ENCODE measurements around the gene TNS1.

The TNS1 gene

DNA sequence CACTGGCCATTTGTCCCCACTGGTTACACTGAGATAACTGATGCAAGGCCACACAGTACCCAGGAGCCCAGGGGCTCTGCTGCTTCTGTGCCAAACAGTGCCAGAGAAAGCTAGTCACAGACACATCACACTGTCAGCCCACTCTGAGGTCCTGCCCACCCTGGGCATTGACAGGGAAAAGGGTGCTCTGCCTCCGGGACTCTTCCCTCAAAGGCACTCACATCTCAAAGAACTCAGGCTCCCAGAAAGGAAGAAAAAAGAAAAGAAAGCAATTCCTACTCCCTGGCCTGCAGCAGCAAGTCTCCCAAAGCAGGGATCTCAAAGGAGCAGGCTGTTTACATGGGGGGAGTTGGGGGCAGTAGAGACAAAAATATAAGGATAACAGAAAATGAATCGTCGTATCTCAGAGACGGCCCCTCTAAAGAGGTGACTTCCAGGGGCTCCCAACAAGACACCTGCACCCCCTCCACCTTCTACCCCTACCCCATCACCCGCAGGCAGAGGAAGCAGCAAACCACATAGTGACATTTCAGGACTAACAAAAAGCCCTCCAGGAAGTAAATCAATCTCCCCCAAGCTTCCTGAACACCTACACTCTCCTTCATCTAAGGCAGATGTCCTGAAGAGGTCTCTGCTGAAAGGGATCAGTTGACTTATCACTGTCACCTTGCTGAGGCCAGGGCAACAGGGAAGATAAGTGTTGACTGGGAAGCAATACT lies 247.6 kb downstream of the TNS1 start:
- no peak for DNase-seq

DNA sequence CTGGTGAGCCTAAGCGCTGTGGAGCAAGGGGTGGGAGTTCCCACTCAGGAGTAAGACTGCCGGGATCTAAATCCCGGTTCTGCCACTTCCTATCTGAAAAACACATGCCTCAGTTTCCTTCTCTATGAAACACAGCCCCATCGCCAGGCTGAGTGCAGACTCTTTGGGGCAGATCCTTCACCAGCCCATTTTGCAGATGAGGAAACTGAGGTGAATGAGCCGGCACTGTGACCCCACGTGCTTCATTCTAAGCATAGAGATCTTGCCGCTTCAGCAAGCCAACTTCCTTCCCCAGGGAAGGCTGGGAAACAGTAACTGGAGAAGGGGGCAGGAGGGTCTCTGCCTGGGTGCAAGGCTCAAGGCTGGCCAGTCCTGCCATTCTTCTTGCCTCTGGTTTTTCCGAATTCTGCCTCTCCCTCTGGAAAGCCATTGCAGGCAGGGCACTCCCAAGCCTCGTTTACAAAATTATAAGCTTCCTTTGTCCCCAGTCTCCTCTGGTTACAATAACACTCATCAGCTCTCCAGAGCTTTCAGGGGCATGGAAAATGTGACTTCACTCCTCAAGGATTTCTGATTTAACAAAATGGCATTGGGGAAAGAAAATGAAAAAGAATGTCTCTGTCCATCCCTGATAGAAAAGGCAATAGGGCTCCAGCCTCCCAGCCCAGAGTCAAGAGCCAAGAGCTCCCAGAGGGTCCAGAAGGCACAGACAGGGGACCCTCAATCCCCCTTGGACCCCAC lies 249.2 kb downstream of the TNS1 start:
- DNase-seq = no peak

DNA sequence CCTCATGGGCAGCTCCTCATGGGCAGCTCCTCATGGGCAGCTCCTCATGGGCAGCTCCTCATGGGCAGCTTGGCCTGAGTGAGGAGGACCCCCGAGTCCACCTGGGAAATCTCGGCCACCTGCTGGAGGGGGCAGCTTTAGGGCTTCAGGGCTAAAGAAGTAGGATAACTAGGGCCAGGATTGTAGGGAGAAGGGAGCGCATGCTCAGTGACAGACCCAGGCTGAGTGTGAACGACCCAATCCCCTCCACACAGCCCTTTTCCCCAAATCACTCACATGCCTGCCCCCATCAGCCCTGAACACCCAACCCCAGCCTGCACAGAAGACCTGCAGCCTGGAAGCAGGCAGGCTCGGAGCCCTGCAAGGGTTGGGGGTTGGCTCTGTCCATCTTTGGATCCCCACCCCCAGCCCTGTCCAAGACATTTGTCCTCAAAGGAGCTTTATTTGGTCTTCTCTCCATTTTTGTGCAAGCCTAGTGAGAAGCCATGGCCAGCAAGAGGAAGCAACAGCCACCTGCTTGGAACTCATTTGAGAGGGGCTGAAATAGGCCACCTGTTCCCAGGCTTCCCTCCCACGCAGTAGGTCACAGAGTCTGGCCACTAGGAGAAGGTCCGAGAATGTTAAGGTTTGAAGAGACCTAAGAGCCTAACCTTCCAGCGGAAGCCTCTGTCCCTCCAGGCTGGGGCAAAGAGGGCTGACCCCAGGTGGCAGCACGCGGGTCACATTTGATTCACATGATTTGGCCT lies 249.9 kb downstream of the TNS1 start:
- no peak for DNase-seq

DNA sequence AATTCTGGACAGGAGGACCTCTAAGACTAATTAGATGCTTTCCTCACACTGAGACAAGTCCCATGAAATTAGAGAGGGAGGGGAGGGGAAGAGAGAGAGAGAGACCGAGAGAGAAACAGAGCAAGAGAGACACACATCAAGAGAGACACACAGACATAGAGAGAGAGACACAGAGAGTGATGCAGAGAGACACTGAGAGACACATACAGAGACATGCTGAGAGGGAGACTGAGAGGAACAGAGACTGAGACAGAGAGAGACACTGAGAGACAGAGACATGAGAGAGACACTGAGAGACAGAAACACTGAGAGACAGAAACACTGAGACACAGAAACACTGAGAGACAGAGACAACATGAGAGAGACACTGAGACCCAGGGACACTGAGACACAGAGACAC lies 250.8 kb downstream of the TNS1 start:
- DNase-seq = no peak

DNA sequence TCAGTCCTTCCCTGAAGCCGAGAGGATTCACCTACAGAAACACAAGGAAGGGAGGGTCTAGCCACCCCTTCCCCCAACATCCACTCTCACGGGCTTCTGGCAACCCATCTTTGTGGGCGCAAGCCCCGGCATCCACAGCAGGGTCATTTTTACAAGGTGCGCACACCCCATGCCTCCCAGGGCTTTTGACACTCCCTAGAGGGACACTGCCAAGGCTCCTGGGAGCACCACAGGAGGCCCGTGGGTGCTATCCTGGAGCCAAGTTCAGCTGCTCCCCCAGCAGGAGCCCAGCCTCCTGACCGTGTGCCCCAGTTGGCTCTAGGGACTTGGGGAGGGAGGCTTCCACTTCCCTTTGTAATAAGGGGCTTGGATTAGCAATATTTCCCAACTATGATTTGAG lies 251.6 kb downstream of the TNS1 start:
- no peak for DNase-seq

Data from RPMI8226 (cell line).